SJSA1 (cell line): ENCODE results near the gene FKBP9. TPM values are rescaled to one million over a fixed set of nuclear protein-coding genes. Genes with fewer than 3 reads are reported as not detected.
A peak's percentile ranks its signal among the peaks of the same experiment; 100 is the strongest.
"Not testable (repeated sequence)": the region's sequence is repeated elsewhere in the genome, so short reads cannot be mapped to it uniquely, and the experiment has no call there.

ENCODE experiments used
- DNase-seq, 2 experiments: peaks; one replicate each; pipeline ENCODE4 v3.0.0-alpha.2; 2015 to 2020; ENCODE audit warnings: low spot score in 2 of 2, low read depth in 1 of 2
- H3K27ac ChIP-seq: fragments of 250-450 bp; sonication (Bioruptor Pico); 2 replicates; pipeline ENCODE4 v1.5.1; 2020; ENCODE audit warnings: mild to moderate bottlenecking, moderate library complexity
- H3K27me3 ChIP-seq: fragments of 250-450 bp; sonication (Bioruptor Pico); replicated peaks from 2 replicates; pipeline ENCODE4 v1.5.1; 2020; ENCODE audit warnings: mild to moderate bottlenecking, moderate library complexity
- H3K36me3 ChIP-seq: fragments of 250-450 bp; sonication (Bioruptor Pico); 2 replicates; pipeline ENCODE4 v1.5.1; 2020; ENCODE audit warnings: mild to moderate bottlenecking
- H3K4me1 ChIP-seq: fragments of 250-450 bp; sonication (Bioruptor Pico); replicated peaks from 2 replicates; pipeline ENCODE4 v1.6.1; 2021; ENCODE audit warnings: mild to moderate bottlenecking
- H3K4me3 ChIP-seq: fragments of 250-450 bp; sonication (Bioruptor Pico); 2 replicates; pipeline ENCODE4 v1.5.1; 2020; ENCODE audit warnings: mild to moderate bottlenecking
- H3K9me3 ChIP-seq: fragments of 250-450 bp; sonication (Bioruptor Pico); replicated peaks from 2 replicates; pipeline ENCODE4 v1.5.1; 2020; ENCODE audit warnings: mild to moderate bottlenecking
- total RNA-seq: library from RNA; depleted of rRNA; stranded (reverse); fragments of >200 nt; shearing (Covaris generic); gene quantifications from 2 replicates; pipeline ENCODE4 v1.2.3, GENCODE V29; 2014

Gene FKBP9
- total RNA-seq, 1 experiment from 2014 or later = 234 TPM

DNA sequence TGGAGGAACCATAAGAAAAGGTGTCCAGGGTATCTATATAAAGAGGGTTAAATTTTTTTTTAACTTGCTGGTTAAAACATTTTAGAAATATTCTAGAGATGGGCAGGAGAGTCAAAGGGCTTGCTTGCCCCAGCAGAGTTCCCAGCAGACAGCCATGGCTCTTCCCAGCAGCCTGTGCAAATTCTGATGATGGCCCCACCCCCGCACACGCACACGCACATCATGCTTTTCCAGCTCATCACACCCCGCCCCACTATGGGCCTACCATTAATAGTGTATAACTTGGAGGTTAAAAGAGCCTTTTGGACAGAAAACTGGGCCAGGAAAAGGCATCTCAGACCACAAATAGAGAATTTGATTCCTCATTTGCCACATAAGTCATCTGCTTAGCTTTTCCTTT, 48.5 kb downstream of the FKBP9 start:
- not testable (repeated sequence) for H3K36me3 ChIP-seq, H3K27me3 ChIP-seq, H3K4me3 ChIP-seq, DNase-seq, H3K9me3 ChIP-seq, H3K4me1 ChIP-seq, H3K27ac ChIP-seq

DNA sequence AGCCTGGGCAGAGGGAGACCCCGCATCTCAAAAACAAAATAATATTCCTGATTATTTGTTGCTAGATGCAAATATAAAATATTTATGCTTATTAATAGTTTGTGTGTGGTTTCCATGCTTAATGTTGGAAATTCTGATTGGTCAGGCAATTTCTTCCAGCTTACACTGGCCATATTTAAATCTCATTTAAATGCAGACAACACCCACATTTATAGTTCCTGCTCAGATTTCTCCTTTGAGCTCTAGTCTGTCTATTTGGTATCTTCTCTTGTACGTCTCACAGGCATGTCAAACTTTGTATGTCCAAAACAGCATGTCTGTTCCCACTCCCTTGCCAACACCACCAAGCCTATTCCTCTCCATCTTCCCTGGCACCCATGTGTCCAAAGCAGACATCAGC, 52.5 kb downstream of the FKBP9 start:
- H3K36me3 ChIP-seq = peaks cover 9% of the 10 kb centered on the region
- no peak overlapping the region for H3K27ac ChIP-seq
- H3K9me3 ChIP-seq = no peaks in the 10 kb centered on the region
- DNase-seq = no peak
- H3K4me1 ChIP-seq = no peaks in the 10 kb centered on the region
- H3K27me3 ChIP-seq = no peaks in the 10 kb centered on the region
- H3K4me3 ChIP-seq = no peak overlapping the region

DNA sequence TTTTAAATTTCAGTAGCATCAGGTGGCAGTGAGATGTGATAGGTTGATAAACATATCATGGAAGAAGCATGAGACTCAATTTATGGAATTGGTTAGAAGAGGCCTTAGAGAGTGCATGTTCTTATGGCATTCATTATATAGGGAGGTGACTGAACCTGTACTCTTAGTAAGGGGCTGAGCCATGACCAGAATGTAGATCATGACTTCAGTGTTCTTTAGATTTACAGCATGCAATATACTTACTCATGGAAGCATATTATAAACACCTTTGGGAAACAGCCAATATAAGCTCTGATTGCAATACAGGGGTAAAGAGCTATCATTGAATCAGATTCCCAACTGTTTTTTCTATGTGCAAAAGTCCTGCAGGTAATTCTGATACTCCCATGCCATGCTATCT, 55.1 kb downstream of the FKBP9 start:
- H3K9me3 ChIP-seq = no peaks in the 10 kb centered on the region
- H3K4me1 ChIP-seq = no peaks in the 10 kb centered on the region
- DNase-seq = no peak
- H3K4me3 ChIP-seq = no peak overlapping the region
- H3K27ac ChIP-seq = no peak overlapping the region
- no peaks in the 10 kb centered on the region for H3K27me3 ChIP-seq
- H3K36me3 ChIP-seq = peaks cover 20% of the 10 kb centered on the region

DNA sequence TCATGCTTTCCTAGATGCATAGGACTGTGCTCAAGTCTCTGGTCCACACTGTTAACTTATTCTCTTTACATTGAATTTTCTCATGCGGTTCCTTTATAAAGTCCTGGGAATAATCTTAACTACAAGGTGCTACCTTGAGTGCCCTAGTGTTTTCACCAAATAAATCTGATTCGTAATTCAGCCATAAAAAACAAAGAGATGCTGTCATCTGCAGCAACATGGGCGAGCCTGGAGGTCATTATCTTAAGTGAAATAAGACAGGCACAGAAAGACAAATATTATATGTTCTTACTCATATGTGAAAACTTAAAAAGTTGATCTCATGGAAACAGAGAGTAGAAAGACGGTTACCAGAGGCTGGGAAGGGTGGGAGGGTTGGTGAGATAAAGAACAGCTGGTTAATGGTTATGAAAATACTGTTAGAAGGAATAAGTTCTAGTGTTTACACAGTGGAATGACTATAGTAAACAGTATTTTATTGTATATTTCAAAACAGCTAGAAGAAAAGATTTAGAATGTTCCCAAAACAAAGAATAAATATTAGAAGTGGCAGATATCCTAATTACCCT, 67.0 kb downstream of the FKBP9 start:
- Histone ChIP-seq H3K27ac (no peak overlapping the region), H3K36me3 (peaks cover 22% of the 10 kb centered on the region), H3K4me1 (no peaks in the 10 kb centered on the region), H3K27me3 (no peaks in the 10 kb centered on the region), H3K9me3 (no peaks in the 10 kb centered on the region), H3K4me3 (no peak overlapping the region)
- no peak for DNase-seq

DNA sequence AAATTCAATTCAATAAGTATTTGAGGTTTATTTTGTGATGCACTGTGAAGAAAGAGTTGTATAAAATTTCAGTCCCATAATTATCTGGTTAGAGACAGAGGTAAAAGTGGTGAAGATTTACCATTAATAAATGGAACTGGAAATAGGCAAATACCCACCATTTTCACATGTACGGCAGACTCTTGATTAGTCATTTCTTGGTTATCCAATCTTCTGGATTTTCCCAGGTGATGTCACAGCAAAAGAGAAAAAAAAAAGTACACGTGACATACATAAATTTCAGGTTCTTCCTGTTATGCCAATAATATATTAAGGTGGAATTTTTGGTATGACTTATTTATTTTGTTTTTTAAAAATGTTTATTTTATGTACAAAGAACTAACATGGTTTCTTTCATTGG, 78.5 kb downstream of the FKBP9 start:
- Histone ChIP-seq H3K4me1 (peaks cover 15% of the 10 kb centered on the region; the same call in 1 of the 2 replicates), H3K9me3 (no peaks in the 10 kb centered on the region), H3K27ac (no peak overlapping the region), H3K4me3 (no peak overlapping the region), H3K27me3 (no peaks in the 10 kb centered on the region), H3K36me3 (no peaks in the 10 kb centered on the region)
- no peak for DNase-seq

DNA sequence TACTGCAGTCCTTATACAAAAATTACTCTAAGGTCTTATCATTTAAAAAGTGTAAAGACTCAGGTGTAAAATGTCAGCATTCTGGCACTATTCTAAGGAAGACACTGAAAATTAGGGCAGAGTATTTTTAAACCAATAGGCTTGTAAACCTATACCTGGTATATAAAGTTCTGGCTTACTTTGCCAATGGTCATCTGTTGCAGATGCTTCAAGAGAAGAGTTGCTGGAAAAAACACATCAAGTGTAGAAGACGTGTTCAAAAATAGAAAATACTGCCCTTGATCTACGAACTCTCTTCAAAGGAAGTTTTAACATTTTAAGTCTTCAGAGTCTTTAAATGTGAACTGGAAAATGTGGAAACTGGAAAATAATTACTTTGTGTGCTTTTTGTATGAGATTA, 81.4 kb downstream of the FKBP9 start:
- Histone ChIP-seq H3K27me3 (no peaks in the 10 kb centered on the region), H3K27ac (no peak overlapping the region), H3K9me3 (no peaks in the 10 kb centered on the region), H3K4me3 (no peak overlapping the region), H3K36me3 (no peaks in the 10 kb centered on the region), H3K4me1 (peaks cover 9% of the 10 kb centered on the region)
- no peak for DNase-seq

DNA sequence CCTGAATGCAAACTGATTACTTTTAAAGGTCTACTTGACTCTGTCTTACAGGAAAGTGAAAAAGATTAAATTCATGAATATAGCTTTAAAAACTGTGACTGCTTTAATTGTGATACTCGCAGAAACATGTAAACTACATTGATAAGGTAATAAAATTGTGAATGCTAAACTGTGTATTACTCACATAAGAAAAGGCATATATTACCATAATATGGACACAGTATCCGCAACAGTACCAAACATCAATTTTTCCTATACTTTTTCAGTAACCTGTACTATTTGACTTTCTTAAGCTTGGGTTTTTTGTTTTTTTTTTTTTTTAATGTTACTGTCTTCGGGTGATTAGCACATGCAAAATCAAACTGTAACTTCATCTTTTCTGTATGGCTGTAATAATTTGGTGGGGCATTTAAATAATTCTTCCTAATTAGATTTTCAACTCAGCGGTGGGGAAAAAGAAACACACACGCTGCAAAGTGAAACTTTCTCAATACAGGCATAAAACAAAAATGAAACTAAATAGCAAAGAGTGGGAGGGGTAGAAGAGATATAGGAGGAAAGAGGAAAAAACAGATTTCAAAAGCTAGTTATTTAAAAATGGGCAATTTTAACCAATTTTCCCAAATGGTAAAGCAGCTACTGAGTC, 82.1 kb downstream of the FKBP9 start:
- peak in 1 of 2 experiments; percentile 31 for DNase-seq
- Histone ChIP-seq H3K27ac (no peak overlapping the region; the same call in 1 of the 2 replicates), H3K9me3 (no peaks in the 10 kb centered on the region), H3K4me3 (peak overlapping the region; percentile 30), H3K36me3 (no peaks in the 10 kb centered on the region), H3K4me1 (peaks cover 9% of the 10 kb centered on the region), H3K27me3 (no peaks in the 10 kb centered on the region)

DNA sequence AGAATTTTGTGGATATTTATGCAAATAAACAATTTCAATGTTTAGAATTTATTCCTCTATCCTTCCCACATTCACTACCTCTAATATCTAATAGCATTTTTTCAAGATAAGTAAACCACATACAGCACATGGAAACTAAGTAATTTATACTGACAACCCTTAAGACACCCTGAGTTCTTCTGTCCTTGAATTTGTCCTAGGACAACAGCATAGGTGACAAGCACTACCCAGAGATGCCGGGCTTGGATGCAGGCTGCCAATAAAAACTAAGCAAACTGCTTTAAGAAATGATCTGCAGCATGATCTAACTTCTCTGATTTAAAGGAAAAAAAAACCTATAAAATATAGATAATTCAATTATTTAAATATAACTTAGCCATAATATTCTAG, 82.7 kb downstream of the FKBP9 start:
- H3K4me3 ChIP-seq = peak overlapping the region; percentile 30
- H3K9me3 ChIP-seq = no peaks in the 10 kb centered on the region
- peaks cover 9% of the 10 kb centered on the region for H3K4me1 ChIP-seq
- DNase-seq = no peak
- H3K36me3 ChIP-seq = no peaks in the 10 kb centered on the region
- H3K27ac ChIP-seq = no peak overlapping the region; the same call in 1 of the 2 replicates
- H3K27me3 ChIP-seq = no peaks in the 10 kb centered on the region

DNA sequence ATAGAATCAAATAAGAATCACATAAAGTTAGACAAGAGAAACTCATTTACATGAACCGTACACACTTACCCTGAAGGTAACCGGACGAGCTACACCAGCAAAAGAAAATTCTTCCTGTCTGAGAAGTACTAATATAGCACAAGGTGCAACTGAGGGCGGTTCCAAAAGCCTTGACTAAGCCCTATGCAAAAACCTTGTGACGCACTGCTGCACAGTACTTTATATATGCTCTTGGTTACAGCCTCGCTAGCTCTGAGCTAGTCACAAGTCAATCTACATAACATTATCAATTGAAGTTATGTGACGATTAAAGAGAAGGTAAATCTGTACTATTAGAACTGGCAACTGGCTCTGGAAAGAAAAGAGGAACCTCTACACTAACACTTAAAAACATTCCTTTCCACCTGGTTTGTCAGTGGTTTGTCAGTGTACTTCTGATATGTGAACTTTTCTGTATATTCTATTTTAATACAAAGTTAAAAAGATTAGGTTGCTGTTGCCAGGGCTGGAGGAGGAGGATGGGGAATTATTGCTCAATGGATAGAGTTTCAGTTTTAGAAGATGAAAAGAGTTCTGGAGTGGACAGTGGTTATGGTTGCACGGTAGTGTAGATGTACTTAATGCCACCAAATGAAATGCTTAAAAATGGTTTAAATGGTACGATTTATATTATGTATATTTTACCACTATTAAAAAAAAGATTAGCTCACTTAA, 83.7 kb downstream of the FKBP9 start:
- Histone ChIP-seq H3K9me3 (no peaks in the 10 kb centered on the region), H3K4me3 (no peak overlapping the region), H3K4me1 (peaks cover 9% of the 10 kb centered on the region), H3K36me3 (no peaks in the 10 kb centered on the region), H3K27me3 (no peaks in the 10 kb centered on the region), H3K27ac (no peak overlapping the region)
- no peak for DNase-seq

DNA sequence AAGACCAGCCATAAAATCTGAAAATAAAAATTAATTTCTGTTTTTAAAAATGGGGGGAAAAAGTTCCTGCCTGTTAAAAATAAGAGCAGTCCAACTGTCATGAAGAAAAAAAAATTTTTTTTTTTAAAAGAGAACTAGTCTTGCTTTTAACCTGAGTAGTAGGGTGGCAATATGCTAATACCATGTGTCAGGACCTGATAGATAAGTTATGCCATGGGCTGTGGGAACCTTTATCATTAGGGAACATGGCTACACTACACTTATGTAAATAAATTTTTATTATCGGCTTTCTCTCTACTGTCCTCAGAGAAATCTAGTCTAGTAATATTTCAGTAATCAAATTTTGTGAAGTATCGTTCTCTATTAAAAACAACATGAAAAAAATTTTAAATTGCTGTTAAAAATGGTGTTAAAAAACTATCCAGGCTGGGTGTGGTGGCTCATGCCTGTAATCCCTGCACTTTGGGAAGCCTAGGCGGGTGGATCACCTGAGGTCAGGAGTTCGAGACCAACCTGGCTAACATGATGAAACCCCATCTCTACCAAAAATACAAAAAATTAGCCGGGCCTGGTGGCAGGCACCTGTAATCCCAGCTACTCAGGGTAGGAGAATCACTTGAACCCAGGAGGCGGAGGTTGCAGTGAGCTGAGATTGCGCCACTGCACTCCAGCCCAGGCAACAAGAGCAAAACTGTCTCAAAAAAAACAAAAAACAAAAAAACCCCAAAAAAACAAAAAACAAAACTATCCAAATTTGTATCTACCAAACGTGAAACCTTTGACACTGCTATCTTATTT, 84.6 kb downstream of the FKBP9 start:
- Histone ChIP-seq H3K27ac (no peak overlapping the region), H3K9me3 (no peaks in the 10 kb centered on the region), H3K27me3 (no peaks in the 10 kb centered on the region), H3K36me3 (no peaks in the 10 kb centered on the region), H3K4me1 (peaks cover 9% of the 10 kb centered on the region), H3K4me3 (no peak overlapping the region)
- no peak for DNase-seq

DNA sequence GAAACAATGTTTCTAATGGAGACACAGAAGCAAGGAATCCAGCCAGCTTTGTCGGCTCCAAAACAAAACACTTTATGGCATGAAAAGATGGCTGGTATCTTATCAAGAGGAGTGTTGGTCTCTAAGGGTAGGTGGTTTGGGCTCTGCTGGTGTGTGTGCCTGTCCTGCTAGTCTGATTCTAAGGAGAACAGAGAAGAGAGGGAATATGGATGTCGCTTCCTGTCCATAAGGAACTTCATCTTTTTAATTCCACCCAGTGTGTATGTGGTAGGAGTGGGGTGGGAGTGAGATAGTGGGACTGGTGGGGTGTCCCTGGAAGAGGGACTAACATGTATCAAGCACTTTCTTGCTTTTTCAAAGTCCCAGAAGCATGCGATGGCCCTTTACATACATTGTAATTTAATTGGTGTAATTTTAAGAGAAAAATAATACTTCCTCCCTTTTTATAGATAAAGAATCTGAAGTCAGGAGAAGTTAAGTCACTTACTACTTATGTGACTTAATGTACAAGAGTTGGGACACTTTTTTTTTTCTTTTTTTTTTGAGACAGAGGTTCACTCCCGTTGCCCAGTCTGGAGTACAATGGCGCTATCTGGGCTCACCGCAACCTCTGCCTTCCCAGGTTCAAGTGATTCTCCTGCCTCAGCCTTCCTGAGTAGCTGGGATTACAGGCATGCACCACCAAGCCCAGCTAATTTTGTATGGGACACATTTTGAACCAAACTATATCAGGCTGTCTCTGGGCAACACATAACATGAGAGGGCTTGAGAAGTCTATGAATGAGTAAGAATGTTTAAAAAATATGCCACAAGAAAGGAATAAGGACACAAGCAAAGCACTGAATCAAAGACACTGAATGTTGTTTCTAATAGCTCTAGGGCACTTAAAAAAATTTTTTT, 86.5 kb downstream of the FKBP9 start:
- H3K36me3 ChIP-seq = no peaks in the 10 kb centered on the region
- H3K27ac ChIP-seq = no peak overlapping the region
- peaks cover 9% of the 10 kb centered on the region for H3K4me1 ChIP-seq
- H3K27me3 ChIP-seq = no peaks in the 10 kb centered on the region
- H3K9me3 ChIP-seq = no peaks in the 10 kb centered on the region
- H3K4me3 ChIP-seq = no peak overlapping the region
- DNase-seq = no peak

DNA sequence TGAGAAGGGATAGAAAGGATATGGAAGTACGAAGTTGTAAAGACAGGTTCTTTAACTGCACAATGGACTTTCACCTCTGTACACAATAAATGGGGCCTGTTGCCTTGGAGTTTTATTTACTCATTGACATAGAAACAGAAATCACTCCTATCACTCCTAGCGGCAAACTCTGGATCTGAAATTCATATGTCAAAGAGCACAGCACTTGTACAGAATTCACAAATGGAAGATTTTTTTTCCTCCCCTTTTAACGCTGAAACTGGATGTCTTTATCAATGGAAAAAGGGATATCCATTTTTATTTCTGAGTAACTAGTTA, 87.1 kb downstream of the FKBP9 start:
- H3K27ac ChIP-seq = no peak overlapping the region
- peaks cover 4% of the 10 kb centered on the region for H3K4me1 ChIP-seq
- H3K9me3 ChIP-seq = no peaks in the 10 kb centered on the region
- H3K36me3 ChIP-seq = no peaks in the 10 kb centered on the region
- H3K4me3 ChIP-seq = no peak overlapping the region
- DNase-seq = no peak
- no peaks in the 10 kb centered on the region for H3K27me3 ChIP-seq

DNA sequence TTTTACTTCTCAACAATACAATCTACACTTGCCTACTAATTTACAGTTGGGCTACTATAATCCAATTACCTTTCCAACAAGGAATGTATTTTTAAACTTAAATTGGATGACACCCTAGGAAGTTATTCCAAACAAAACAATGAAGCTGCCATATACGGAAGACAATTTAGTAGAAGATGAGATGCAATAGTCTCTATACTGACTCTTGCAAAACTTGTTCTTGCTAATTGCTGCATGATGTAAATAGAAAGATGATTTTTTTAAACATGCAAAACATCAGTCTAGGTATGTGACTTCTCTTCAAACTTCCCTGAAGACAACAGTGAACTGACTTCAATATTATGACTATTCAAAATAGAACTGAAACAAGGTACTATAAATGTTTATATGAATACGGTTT, 87.7 kb downstream of the FKBP9 start:
- no peaks in the 10 kb centered on the region for H3K9me3 ChIP-seq
- no peaks in the 10 kb centered on the region for H3K36me3 ChIP-seq
- H3K4me3 ChIP-seq = no peak overlapping the region
- no peaks in the 10 kb centered on the region for H3K27me3 ChIP-seq
- H3K4me1 ChIP-seq = peaks cover 4% of the 10 kb centered on the region
- no peak overlapping the region for H3K27ac ChIP-seq
- no peak for DNase-seq
